ELR (cell line): ENCODE results near the gene SNRNP35.
"Not testable (repeated sequence)": the region's sequence is repeated elsewhere in the genome, so short reads cannot be mapped to it uniquely, and the experiment has no call there.

Experiments
- DNase-seq: peaks from one replicate; pipeline ENCODE4 v3.0.0-alpha.2; 2015; ENCODE audit warnings: low read depth

Gene SNRNP35

GRCh38 chr12:123489580-123489979 is 31.6 kb downstream of the SNRNP35 start:
- no peak for DNase-seq

DNA sequence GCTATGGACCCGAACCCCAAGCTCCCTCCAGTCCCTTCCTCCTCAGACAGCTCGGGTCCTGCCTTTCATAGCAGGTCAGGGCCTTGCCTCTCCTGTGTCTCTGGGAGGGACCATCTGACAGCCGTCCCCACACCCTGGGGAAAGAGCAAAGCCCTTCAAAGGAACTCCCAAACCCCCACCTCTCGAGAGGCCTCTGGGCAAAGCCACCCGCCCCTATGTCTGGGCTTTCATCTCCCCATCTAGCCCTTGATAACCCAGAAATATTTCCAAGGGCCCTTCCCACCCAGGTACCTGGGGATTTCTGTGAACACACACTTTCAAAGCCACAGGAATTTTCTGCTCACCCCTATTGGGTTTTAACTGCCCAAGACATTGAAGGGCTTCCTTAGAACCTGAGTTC is 32.1 kb downstream of the SNRNP35 start:
- no peak for DNase-seq

DNA sequence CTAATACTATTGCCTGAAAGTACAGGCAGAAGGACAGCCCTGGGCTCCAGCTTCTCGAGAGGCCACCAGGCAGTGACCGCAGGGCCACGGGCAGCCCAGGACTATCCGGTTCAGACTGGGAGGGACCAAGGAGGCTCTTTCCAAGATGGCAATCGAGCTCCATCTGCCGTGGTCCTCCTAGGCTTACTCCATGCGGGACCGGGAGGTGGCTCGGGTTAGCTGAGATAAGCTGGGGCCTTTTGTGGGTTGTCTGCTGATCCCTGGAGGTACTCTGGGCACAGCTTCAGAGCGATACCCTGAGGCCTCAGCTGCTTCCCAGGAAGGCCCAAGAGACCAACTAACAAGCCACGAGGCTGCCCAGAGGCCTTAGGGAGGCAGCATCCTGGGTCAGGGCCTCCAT is 33.1 kb downstream of the SNRNP35 start:
- DNase-seq = no peak

DNA sequence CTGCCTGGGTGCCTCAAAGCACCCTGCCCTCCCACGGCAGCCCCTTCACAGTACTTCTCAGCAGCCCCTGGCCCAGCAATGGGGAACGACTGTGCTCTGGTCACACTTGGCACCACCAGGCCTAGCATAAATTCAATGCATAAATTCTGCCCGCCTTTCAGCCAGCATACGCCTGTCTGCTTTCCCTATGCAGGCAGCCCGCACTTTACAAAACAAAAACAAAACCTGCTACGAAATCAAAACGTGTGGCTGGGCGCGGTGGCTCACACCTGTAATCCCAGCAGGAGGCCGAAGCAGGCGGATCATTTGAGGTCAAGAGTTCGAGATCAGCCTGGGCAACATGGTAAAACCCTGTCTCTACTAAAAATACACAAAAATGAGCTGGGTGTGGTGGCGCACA is 33.5 kb downstream of the SNRNP35 start:
- no peak for DNase-seq

- not testable (repeated sequence) for DNase-seq
These were observed 34.5 kb downstream of the SNRNP35 start for GRCh38 chr12:123492339-123493039.

DNA sequence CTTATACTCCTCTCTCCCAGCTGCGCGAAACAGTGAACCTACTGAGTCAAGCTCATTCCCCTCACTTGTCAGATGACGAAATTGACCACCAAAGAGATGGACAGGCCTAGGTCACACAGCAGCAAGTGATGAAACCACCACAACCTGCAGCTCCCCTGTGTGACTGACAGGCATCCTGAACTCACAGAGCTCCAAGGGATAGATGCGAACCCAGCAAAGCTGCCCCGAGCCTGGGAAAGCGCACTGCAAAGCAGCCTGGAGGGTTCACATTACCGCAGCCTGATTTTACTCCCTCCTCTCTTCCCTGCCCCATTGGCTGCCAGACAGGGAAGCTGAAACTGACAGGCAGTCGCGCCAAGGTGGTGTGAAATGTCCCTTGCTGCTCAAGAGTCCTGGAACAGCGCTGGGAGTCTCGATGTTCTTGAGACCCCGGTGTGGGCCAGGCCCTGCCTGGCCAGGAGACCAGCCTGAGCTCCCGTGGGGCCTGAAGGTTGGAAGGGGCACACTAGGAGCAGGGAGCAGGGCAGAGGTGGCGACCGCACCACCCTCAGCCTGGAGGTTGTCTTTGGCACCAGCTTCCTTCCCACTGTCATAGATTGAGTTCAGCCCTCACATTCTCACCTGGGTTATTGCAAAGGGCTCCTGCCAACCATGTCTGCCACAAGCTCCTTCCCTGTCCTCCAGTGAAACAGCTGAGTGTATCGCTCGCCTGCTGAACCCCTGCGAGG is 36.3 kb downstream of the SNRNP35 start:
- no peak for DNase-seq

GRCh38 chr12:123497065-123497464 is 39.1 kb downstream of the SNRNP35 start:
- DNase-seq = no peak

DNA sequence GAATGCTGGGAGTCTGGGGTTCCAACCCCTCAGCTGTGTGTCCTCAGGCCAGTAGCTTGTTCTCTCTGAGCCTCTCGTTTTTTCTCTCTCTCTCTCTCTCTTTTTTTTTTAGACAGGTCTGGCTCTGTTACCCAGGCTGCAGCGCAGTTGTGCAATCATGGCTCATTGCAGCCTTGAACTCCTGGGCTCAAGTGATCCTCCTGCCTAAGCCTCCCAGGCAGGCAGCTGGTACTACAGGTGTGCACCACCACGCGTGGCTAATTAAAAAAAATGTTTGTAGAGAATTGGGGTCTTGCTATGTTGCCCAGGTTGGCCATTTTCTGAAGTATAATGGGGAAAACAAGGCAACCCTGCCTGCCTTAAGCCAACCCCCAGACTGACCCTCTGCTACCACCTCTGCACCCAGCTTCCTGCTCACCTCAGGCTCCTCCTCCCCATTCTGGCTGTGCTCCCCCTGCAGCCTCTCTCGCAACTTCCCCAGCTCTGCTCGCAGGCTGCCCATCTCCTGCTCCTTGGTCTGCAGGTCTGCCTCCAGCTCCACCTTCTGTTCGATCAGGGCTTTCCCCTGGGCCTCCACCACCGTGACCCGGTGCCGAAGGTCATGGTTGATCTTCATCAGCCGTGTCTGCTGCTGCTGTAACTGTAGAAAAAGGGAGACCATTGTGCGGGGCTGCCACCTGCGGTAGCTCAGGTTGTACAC is 40.3 kb downstream of the SNRNP35 start:
- DNase-seq = no peak

GRCh38 chr12:123499332-123499731 is 41.4 kb downstream of the SNRNP35 start:
- DNase-seq = no peak

- DNase-seq = no peak
These were observed 44.3 kb downstream of the SNRNP35 start for GRCh38 chr12:123502163-123502704.

GRCh38 chr12:123506059-123506842 is 48.3 kb downstream of the SNRNP35 start:
- no peak for DNase-seq

GRCh38 chr12:123506843-123507236 is 48.9 kb downstream of the SNRNP35 start:
- DNase-seq = no peak

- DNase-seq = peak; percentile 13
These were observed 55.1 kb downstream of the SNRNP35 start for GRCh38 chr12:123512838-123513665.

DNA sequence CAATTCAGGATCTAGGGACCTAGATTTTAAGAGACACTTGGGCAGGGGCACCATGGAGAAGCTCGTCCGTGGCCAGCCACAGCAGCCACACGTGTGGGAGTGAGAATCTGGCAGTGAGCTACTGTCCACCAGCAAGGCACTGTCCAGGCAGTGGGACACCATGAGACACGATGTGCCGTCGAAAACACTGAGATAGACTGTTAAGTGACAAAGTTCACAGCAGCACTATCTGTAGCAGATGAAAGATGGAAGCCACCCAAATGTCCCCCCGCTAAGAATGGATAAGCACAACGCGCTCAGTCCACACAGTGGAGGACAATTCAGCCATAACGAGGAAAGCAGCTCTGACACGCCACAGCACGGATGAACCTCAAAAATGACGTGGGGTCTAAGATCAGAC is 55.9 kb downstream of the SNRNP35 start:
- DNase-seq = no peak

- not testable (repeated sequence) for DNase-seq
These were observed 56.8 kb downstream of the SNRNP35 start for GRCh38 chr12:123514582-123515221.

- DNase-seq = no peak
These were observed 58.4 kb downstream of the SNRNP35 start for GRCh38 chr12:123516216-123516780.
